UCSD-AML1 (cell line): Measurements from ENCODE around the gene FREY1.

ENCODE experiments used
- DNase-seq: peaks from one replicate; lab custom pipeline; 2025; ENCODE audit not compliant: unreplicated experiment; lab: John Stamatoyannopoulos, UW

The FREY1 gene

GRCh38 chr11:45872651-45873356, 34.3 kb downstream of the FREY1 start:
- peak; percentile 35 for DNase-seq

DNA sequence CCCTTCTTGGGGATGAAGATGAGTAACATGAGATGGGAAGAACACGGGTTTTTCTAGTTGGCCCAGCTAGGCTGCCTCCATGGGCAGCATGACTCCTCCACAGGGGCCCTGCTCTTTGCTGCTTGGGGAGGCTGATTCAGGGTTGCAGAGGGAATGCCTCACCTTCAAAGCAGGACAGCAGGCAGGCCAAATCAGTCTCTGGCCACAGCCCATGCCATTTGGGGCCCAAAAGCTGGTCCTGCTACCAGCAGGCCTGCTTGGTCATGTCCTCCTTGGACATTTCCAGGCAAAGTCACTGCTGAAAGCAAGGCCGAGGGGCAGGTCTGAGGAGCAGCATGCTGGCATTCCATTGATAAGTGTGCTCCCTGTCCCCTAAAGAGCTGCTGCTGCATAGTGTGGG, 35.4 kb downstream of the FREY1 start:
- DNase-seq: no peak

- no peak for DNase-seq
Observed at GRCh38 chr11:45870706-45871105, 36.4 kb downstream of the FREY1 start.

- DNase-seq: no peak
Observed at GRCh38 chr11:45869551-45869950, 37.5 kb downstream of the FREY1 start.

DNA sequence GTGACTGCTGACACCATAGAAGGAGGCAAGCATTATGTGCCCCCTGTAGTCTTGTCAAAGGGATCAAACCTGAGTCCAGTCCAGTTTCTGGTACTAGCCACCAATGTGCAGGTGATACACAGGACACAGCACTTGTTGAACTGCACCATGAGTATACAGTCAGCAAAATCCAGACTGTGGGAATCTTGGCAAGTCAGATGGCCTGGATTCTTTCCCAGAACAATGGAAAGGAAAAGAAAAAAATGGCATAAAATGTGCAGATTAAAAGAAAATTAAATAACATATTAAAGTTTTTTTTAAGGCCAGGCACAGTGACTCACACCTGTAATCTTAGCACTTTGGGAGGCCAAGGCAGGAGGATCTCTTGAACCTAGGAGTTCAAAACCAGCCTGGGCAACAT, 43.0 kb downstream of the FREY1 start:
- no peak for DNase-seq

GRCh38 chr11:45860764-45861510, 46.1 kb downstream of the FREY1 start:
- no peak for DNase-seq

- DNase-seq: no peak
Observed at GRCh38 chr11:45860348-45860747, 46.7 kb downstream of the FREY1 start.

DNA sequence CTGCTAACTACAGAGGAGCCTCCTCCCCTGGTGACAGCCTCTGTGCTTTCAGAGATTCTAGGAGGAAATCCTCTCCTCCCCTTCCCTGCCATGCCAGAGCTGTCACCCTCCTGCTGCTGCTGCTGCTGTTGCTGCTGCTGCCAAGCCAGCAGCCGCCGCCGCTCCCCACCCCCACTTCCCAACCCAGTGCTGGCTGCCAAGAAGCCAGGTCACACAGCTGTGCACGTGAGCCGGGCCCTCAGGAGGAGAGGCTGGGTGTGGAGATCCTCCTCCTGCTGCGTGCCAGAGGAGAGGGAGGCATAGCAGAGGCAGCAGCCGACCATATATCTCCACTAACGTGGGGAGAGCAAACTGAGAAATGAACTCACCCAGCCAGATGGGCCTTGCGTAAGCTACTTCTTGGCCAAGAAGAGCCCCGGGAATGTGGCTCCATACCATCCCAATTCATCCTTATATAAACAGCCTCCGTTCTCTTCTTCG, 47.4 kb downstream of the FREY1 start:
- DNase-seq: no peak

DNA sequence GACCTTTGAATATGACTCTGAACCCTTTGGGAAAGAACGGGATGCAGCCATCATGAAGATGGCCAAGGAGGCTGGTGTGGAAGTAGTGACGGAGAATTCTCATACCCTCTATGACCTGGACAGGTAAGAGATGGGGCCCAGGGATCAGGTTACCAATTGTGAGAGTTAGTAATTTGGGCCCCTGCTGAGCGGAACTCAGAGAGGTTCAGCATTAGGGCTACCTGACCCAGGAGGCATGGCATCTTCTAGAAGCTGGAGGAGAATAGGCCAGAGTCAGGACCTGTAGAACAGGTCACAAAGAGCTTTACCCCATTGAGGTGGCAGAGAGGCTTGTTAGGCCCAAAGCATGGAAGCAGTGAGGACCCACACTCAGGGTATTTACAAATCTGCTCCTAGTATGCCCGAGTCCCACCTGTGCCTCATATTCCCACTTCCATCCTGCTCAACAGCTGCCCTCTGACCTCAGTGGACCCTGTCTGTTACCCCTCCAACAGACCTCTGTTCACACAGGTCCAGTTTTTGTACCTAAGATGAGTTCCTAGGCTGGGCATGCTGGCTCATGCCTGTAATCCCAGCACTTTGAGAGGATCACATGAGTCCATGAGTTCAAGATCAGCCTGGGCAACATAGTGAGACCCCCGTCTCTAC, 48.2 kb downstream of the FREY1 start:
- DNase-seq: no peak

DNA sequence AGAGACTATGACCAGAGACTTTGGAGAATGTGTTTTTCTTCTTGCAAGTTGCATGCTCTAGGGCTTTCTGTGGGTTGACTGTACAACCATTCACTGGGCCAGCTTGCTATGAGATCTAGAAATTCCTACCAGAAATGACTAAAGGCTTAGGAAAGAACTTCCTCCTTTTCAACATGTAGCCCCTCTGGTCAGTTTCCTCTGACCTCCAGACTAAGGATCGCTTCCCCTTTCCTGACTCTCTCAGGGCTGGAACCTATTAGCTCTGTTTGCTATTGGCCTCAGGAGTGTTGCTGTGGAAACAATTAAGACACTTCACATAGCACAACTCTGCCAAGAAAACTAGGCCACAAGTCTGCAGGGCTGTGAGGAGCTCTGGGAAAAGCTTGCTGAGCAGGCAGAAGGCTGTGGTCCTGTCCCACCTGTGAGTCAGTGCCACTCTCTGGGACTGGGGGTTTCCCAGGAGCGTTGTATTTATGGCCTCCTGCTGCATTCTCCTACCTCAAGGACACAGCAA, 49.1 kb downstream of the FREY1 start:
- no peak for DNase-seq
